Ishikawa (cell line): Measurements from ENCODE around the gene UBXN4.

Experiments used
- CREB1 ChIP-seq: IDR thresholded peaks from 2 replicates; pipeline ENCODE4 v1.6.1; 2012; ENCODE audit warnings: low read depth
- EGR1 ChIP-seq: IDR thresholded peaks from 2 replicates; pipeline ENCODE4 v1.6.1; 2012

- TF ChIP-seq EGR1 (no peak), CREB1 (no peak)
These were observed 40.6 kb downstream of the UBXN4 start for GRCh38 chr2:135782231-135782630.
